Dermis microvascular lymphatic vessel endothelial cell (primary cell): Measurements from ENCODE around the gene LYZL2. TPM values are rescaled to one million over a fixed set of nuclear protein-coding genes. Genes with fewer than 3 reads are reported as not detected.
A peak's percentile ranks its signal among the peaks of the same experiment; 100 is the strongest.
"Not testable (repeated sequence)": the region's sequence is repeated elsewhere in the genome, so short reads cannot be mapped to it uniquely, and the experiment has no call there.

Experiments
- DNase-seq, 2 donors: peaks; one replicate each; pipeline versions ENCODE4 v3.0.0 to v3.0.0-alpha.2; 2010; ENCODE audit warnings: low read depth in 2 of 2
- total RNA-seq: library from RNA; depleted of rRNA; stranded (reverse); fragments of >200 nt; gene quantifications from 2 replicates; pipeline ENCODE4 v1.2.1, GENCODE V29; 2014

The LYZL2 gene
- total RNA-seq, 1 donor from 2014 or later, result not detected

DNA sequence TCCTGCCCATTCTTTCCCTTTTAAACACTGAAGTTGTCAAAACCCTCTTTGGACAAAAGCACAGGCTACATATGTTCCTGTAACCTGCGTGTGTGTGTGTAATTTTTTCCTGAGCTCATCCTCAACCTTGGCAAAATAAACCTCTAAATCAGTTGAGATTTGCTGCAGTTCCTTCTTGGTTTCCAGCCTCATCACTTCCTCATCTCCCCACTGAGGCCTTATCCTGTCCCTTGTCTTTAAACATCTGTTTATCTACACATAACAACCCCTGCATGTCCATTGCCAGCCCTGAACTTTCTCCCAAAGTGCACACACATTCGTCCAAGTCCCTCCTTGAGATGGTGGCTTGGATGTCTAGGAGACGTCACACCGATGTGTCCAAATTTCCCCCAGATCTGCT lies 35.5 kb downstream of the LYZL2 start:
- no peak for DNase-seq

GRCh38 chr10:30592770-30593169 lies 36.8 kb downstream of the LYZL2 start:
- DNase-seq, result not testable (repeated sequence)

GRCh38 chr10:30591249-30591670 lies 38.3 kb downstream of the LYZL2 start:
- peak; percentile 39 to 66 for DNase-seq

- DNase-seq, result no peak
Observed at GRCh38 chr10:30589441-30589840, 40.1 kb downstream of the LYZL2 start.

DNA sequence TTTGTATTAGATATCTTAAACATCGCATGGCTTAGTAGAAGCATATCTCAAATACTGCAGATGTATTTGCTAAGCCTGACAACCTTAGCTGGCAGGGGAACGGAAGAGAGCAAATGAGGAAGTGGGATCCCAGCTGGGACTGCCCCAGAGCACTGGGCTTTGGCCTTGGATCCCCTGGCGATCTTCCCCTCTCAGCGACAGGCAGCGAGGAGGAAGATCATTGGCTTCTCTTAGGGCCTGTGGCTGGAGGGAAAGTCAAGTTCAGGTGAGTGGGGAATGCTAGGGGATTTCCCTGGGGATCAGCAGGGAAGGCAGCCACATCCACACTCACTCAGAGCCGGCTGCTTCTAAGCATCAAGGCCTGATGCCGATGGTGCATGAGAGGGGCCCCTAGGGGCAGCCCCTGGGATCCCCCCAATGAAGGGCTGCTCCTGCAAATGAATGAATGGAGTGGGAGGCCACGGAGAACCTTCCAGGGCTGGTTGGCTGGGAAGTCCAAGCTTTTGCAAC lies 42.0 kb downstream of the LYZL2 start:
- DNase-seq, result peak in 1 of 2 donors; percentile 4

DNA sequence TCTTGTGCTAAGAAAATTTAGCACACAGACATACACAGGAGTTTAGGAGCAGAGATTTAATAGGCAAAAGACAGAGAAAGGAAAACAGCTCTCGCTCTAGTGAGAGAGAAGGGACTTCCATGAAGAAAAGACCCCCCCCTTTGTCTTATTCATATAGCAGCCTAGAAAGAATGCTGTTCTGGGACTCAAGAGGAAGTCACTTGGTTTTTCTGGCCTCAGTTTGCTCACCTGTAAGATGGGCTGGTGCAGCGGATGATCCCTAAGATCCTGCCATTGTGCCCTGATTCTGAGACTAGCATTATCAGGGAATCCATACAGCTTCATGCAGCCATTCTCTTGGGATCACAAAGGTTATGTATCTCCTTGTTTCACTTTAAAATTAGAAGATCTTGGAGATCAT lies 42.7 kb downstream of the LYZL2 start:
- DNase-seq, result no peak

DNA sequence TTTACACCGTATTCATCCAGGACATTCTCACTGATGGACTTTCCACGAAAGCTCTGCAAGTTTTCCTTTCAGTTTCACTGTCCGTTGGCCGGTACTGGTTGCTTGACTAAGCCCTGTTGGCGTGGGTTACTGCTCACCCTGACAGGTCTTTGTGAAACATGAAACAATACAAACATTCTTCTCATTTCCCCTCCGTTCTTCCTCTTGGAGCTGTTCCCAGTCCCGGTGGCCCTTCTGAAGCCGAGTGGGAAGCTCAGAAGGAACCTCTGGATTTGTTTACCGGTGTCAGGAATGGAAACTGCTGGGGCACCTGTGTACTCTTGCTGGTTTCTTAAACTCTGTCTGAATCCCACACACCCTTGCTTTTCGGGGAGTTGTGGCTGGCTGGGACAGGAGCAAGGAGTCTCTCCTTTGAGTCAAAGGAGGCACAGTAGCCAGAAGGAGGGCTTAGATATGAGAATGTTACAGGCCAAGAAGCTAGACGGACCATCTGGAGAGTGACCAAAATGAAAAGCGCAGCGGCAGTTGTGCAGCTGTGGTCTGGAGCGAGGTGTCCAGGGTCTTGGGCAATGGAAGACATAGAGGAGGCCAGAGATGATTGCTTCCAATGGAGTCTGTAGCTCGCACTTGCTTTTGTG lies 45.7 kb downstream of the LYZL2 start:
- peak; percentile 94 to 95 for DNase-seq

- peak; percentile 45 to 62 for DNase-seq
Observed at GRCh38 chr10:30581779-30582380, 47.7 kb downstream of the LYZL2 start.

GRCh38 chr10:30580676-30581075 lies 48.9 kb downstream of the LYZL2 start:
- DNase-seq, result no peak

DNA sequence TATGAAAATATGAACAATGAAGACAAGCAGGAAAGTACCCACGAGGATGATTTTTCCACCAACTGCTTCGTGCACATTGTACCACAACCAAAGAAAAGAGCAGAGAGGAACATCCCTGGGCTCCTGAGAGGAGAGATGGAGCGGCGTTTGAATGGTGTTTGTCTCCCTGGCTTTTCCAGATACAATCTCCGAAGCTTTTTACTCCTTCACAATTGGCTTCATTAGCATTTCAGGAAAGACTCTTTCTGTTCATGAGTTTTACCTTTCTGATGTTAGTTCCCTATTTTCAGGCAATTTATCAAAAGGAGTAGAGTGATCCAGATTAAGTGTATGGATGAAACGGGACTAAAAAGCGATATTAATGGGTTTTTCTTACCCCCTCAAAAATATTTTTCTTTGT lies 49.3 kb downstream of the LYZL2 start:
- DNase-seq, result no peak

GRCh38 chr10:30579574-30579973 lies 50.0 kb downstream of the LYZL2 start:
- DNase-seq, result no peak

DNA sequence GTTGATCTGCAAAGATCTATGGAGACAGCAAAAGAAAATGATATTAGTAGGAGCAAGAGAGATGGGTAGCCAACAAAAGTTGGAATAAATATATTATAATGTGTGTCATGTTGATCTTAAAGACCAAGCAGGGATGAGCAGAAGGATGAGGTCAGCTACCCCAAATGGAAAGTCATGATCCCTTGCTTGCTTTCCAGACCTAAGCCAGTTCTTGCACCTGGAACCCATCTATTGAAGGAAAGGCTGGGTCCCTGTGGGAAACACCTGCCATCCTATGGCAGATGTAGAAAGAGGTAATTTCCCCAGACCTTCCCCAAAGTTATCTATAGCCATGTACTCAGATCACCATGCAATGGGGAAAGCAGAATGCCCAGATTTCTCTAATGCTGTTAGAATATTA lies 52.5 kb downstream of the LYZL2 start:
- no peak for DNase-seq

DNA sequence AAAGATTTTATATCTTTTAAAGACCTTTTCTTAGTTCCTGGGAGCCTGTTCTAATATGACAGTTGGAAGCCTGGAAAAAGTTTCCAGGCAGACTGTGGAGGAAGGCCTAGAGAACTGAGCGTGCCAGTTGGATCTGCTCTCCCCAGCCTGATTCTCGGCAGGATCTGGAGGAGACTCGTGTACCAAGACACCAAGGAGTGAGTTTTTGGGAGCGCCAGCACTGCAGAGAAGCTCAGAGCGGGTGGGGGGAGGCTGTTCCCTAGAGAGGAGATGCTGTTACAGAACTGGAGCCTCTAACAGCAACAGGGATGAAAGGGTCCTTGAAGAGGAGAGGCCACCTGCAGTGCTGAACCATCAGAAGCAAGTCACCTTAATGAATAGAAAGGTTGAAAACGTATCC lies 52.9 kb downstream of the LYZL2 start:
- no peak for DNase-seq

DNA sequence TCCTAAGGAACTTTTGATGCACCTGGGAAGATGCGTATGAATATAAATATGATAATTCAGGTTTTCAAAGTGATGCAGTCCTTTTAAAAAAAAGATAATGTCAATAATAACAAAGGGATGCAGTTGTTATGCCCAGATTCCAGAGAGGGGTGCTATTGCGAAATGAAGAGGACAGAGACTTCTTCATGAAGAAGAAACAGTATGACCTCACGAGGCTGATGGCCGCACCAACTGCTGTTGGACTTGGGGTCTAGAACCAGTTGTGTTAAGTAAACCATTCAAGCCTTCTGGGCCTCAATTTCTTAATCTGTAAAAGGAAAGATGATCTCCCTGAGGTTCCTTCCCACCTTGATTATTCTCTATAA lies 55.1 kb downstream of the LYZL2 start:
- no peak for DNase-seq

GRCh38 chr10:30573721-30574431 lies 55.7 kb downstream of the LYZL2 start:
- no peak for DNase-seq

DNA sequence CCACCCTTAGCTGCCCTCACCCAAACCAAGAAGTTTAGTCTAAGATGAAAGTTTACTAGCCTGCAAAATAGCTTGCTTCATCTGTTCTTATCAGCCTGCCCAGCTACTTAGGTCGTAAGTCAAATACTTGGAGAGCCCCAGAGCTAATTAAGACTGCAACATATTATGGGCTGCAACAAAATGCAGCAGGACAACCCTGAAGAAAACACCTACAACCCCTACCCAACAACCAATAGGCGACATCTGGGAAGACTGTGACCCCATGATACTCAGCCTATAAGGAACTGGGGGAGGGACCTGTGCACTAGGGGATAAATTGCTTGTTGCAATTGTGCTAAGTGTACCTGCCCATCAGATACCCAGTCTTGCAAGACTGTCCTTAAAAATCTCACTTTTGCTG lies 64.1 kb downstream of the LYZL2 start:
- DNase-seq, result no peak

GRCh38 chr10:30562787-30563186 lies 66.8 kb downstream of the LYZL2 start:
- DNase-seq, result no peak

Other genes with a start within 250 kb of the LYZL2 start
- gene MAP3K8, start 195.6 kb downstream of the LYZL2 start, total RNA-seq, result 2.3 and 4.4 TPM in 2 replicates